ENCODE data around the gene PRDX6.

Gene PRDX6

DNA sequence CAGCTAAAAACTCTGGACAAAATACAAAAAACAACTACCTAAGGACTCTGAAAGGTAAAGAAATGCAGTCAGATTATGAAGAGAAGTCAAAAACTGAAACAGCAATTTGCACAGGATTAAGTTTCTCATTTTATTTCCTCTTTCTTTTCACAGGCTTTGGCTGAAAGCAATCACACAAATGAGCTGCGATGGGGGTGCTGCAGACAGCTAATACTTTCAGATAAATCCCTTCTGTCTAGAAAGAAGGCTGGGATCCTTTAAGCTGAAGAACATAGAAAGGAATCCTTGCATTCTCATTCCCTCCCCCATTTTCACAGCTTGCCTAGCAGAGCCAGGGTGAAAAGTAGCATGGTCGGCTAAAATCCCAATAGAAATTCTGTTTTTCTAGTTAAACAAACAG lies 32.0 kb upstream of the PRDX6 start:
- no peak for TF ChIP-seq TAF1 (IDR thresholded peaks at IDR 0.05; ENCODE audit: borderline replicate concordance, insufficient read depth, low read length)
- no peak for TF ChIP-seq FOXP2 (optimal IDR thresholded peaks at IDR 0.05; ENCODE audit: borderline replicate concordance, extremely low read depth, extremely low read length, insufficient read depth)
- TF ChIP-seq POLR2AphosphoS5 (IDR thresholded peaks at IDR 0.05; ENCODE audit: low read depth, low read length), result no peak
- TF ChIP-seq, protein P1, sequence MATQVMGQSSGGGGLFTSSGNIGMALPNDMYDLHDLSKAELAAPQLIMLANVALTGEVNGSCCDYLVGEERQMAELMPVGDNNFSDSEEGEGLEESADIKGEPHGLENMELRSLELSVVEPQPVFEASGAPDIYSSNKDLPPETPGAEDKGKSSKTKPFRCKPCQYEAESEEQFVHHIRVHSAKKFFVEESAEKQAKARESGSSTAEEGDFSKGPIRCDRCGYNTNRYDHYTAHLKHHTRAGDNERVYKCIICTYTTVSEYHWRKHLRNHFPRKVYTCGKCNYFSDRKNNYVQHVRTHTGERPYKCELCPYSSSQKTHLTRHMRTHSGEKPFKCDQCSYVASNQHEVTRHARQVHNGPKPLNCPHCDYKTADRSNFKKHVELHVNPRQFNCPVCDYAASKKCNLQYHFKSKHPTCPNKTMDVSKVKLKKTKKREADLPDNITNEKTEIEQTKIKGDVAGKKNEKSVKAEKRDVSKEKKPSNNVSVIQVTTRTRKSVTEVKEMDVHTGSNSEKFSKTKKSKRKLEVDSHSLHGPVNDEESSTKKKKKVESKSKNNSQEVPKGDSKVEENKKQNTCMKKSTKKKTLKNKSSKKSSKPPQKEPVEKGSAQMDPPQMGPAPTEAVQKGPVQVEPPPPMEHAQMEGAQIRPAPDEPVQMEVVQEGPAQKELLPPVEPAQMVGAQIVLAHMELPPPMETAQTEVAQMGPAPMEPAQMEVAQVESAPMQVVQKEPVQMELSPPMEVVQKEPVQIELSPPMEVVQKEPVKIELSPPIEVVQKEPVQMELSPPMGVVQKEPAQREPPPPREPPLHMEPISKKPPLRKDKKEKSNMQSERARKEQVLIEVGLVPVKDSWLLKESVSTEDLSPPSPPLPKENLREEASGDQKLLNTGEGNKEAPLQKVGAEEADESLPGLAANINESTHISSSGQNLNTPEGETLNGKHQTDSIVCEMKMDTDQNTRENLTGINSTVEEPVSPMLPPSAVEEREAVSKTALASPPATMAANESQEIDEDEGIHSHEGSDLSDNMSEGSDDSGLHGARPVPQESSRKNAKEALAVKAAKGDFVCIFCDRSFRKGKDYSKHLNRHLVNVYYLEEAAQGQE (IDR thresholded peaks at IDR 0.05; ENCODE audit: insufficient read depth in 1 of 2, low read depth in 2 of 2, low read length in 2 of 2), result no peak
- TF ChIP-seq SIN3A (IDR thresholded peaks at IDR 0.05; ENCODE audit: borderline replicate concordance, insufficient read depth, low read length), result no peak

DNA sequence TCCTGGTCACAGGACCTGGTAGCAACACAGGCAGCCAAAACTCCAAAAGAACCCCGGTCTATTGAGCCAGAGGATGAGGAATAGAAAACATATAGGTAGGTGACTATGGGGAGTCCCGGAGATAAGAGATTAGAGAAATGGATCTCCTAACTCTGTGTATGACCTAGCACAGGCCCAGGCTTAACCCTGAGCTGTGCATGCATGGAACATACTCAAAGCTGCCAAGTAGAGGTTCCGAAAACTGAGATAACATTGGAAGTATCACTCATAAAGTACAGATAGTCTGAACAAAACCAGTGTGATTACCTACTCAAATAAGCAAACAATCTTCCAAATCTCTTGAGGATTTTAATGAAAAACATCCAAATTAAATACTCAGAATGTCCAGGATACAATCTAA lies 31.5 kb upstream of the PRDX6 start:
- no peak for TF ChIP-seq POLR2AphosphoS5 (IDR thresholded peaks at IDR 0.05; ENCODE audit: low read depth, low read length)
- TF ChIP-seq, protein P1 (IDR thresholded peaks at IDR 0.05; ENCODE audit: insufficient read depth in 1 of 2, low read depth in 2 of 2, low read length in 2 of 2), result no peak
- TF ChIP-seq SIN3A (IDR thresholded peaks at IDR 0.05; ENCODE audit: borderline replicate concordance, insufficient read depth, low read length), result no peak
- TF ChIP-seq TAF1 (IDR thresholded peaks at IDR 0.05; ENCODE audit: borderline replicate concordance, insufficient read depth, low read length), result no peak
- no peak for TF ChIP-seq FOXP2 (optimal IDR thresholded peaks at IDR 0.05; ENCODE audit: borderline replicate concordance, extremely low read depth, extremely low read length, insufficient read depth)

DNA sequence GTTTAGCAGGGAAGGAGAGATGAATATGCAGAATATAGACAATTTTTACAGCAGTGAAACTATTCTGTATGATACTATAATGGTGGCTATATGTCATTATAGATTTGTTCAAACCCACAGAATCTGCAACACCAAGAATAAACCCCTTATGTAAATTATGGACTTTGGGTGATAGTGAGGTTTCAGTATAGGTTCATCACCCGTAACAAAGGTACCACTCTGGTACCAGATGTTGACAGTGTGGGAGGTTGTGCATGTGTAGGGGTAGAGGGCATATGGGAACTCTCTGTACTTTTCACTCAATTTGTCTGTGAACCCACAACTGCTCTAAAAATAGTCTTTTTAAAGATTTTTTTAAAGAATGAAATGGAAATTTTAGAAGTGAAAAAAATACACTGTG lies 29.9 kb upstream of the PRDX6 start:
- TF ChIP-seq FOXP2 (optimal IDR thresholded peaks at IDR 0.05; ENCODE audit: borderline replicate concordance, extremely low read depth, extremely low read length, insufficient read depth), result no peak
- TF ChIP-seq POLR2AphosphoS5 (IDR thresholded peaks at IDR 0.05; ENCODE audit: low read depth, low read length), result no peak
- TF ChIP-seq, protein P1 (IDR thresholded peaks at IDR 0.05; ENCODE audit: insufficient read depth in 1 of 2, low read depth in 2 of 2, low read length in 2 of 2), result no peak
- TF ChIP-seq TAF1 (IDR thresholded peaks at IDR 0.05; ENCODE audit: borderline replicate concordance, insufficient read depth, low read length), result no peak
- TF ChIP-seq SIN3A (IDR thresholded peaks at IDR 0.05; ENCODE audit: borderline replicate concordance, insufficient read depth, low read length), result no peak

DNA sequence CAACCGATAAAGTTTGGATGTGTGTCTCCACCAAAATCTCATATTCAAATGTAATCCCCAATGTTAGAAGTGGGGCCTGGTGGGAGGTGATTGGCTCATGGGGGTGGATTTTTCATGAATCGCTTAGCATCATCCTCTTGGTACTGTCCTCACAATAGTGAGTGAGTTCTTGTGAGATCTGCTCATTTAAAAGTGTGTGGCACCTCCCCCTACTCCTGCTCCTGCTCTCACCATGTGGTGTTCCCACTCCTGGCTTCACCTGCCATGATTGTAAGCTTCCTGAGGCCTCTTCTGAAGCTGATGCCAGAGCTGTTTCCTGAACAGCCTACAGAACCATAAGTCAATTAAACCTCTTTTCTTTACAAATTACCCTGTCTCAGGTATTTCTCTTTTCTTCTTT lies 28.2 kb upstream of the PRDX6 start:
- TF ChIP-seq, protein P1 (IDR thresholded peaks at IDR 0.05; ENCODE audit: insufficient read depth in 1 of 2, low read depth in 2 of 2, low read length in 2 of 2), result no peak
- no peak for TF ChIP-seq FOXP2 (optimal IDR thresholded peaks at IDR 0.05; ENCODE audit: borderline replicate concordance, extremely low read depth, extremely low read length, insufficient read depth)
- TF ChIP-seq TAF1 (IDR thresholded peaks at IDR 0.05; ENCODE audit: borderline replicate concordance, insufficient read depth, low read length), result no peak
- no peak for TF ChIP-seq SIN3A (IDR thresholded peaks at IDR 0.05; ENCODE audit: borderline replicate concordance, insufficient read depth, low read length)
- TF ChIP-seq POLR2AphosphoS5 (IDR thresholded peaks at IDR 0.05; ENCODE audit: low read depth, low read length), result no peak

DNA sequence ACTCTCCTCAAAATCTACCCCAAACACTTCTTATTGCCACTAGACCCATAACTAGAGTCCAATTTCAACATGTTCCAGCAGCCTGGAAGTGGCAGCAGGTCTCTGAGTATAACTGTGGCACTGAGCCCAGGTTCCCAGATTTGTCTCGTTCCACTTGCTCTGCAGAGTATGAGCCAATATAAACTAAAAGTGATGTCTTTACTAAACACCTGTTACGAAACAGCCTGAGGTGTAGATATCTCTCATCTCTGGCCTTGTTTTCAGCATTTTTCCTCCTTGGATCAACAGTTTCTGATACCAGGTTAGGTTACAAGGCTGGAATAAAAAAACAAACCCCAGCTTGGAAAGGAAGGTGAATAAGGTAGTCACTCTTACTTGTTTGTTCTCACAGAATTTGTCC lies 25.2 kb upstream of the PRDX6 start:
- TF ChIP-seq FOXP2 (optimal IDR thresholded peaks at IDR 0.05; ENCODE audit: borderline replicate concordance, extremely low read depth, extremely low read length, insufficient read depth) (no peak), SIN3A (IDR thresholded peaks at IDR 0.05; ENCODE audit: borderline replicate concordance, insufficient read depth, low read length) (no peak), TAF1 (IDR thresholded peaks at IDR 0.05; ENCODE audit: borderline replicate concordance, insufficient read depth, low read length) (no peak), POLR2AphosphoS5 (IDR thresholded peaks at IDR 0.05; ENCODE audit: low read depth, low read length) (no peak)
- TF ChIP-seq, protein P1 (IDR thresholded peaks at IDR 0.05; ENCODE audit: insufficient read depth in 1 of 2, low read depth in 2 of 2, low read length in 2 of 2), result no peak
